NCI-H2171 (cell line): ENCODE results near the gene AKAP6.
"Not testable (repeated sequence)": the region's sequence is repeated elsewhere in the genome, so short reads cannot be mapped to it uniquely, and the experiment has no call there.

Experiments used
- DNase-seq: peaks from one replicate; lab custom pipeline; 2025; lab: John Stamatoyannopoulos, UW

AKAP6 gene

GRCh38 chr14:32583427-32583826 lies 254.3 kb downstream of the AKAP6 start:
- not testable (repeated sequence) for DNase-seq

GRCh38 chr14:32584079-32584478 lies 255.0 kb downstream of the AKAP6 start:
- no peak for DNase-seq

GRCh38 chr14:32587461-32587860 lies 258.4 kb downstream of the AKAP6 start:
- DNase-seq = no peak

GRCh38 chr14:32588448-32589320 lies 259.6 kb downstream of the AKAP6 start:
- DNase-seq = no peak

- DNase-seq = no peak
Measured at GRCh38 chr14:32590157-32590556, 261.1 kb downstream of the AKAP6 start.

- no peak for DNase-seq
Measured at GRCh38 chr14:32593290-32593942, 264.3 kb downstream of the AKAP6 start.

- DNase-seq = no peak
Measured at GRCh38 chr14:32594766-32595165, 265.7 kb downstream of the AKAP6 start.

GRCh38 chr14:32595497-32595896 lies 266.4 kb downstream of the AKAP6 start:
- DNase-seq = no peak

GRCh38 chr14:32596390-32596789 lies 267.3 kb downstream of the AKAP6 start:
- DNase-seq = no peak

GRCh38 chr14:32597771-32598170 lies 268.7 kb downstream of the AKAP6 start:
- no peak for DNase-seq

GRCh38 chr14:32601069-32601468 lies 272.0 kb downstream of the AKAP6 start:
- no peak for DNase-seq

GRCh38 chr14:32601906-32602305 lies 272.8 kb downstream of the AKAP6 start:
- no peak for DNase-seq

GRCh38 chr14:32602699-32603098 lies 273.6 kb downstream of the AKAP6 start:
- DNase-seq = no peak

GRCh38 chr14:32603992-32604565 lies 275.0 kb downstream of the AKAP6 start:
- DNase-seq = no peak

GRCh38 chr14:32606301-32606700 lies 277.2 kb downstream of the AKAP6 start:
- no peak for DNase-seq

GRCh38 chr14:32607399-32607798 lies 278.3 kb downstream of the AKAP6 start:
- no peak for DNase-seq

GRCh38 chr14:32608857-32609256 lies 279.8 kb downstream of the AKAP6 start:
- no peak for DNase-seq

- DNase-seq = no peak
Measured at GRCh38 chr14:32609388-32609787, 280.3 kb downstream of the AKAP6 start.

- DNase-seq = no peak
Measured at GRCh38 chr14:32611752-32612151, 282.7 kb downstream of the AKAP6 start.

GRCh38 chr14:32618991-32619390 lies 289.9 kb downstream of the AKAP6 start:
- DNase-seq = no peak

- no peak for DNase-seq
Measured at GRCh38 chr14:32620303-32620702, 291.2 kb downstream of the AKAP6 start.

- no peak for DNase-seq
Measured at GRCh38 chr14:32620724-32621123, 291.6 kb downstream of the AKAP6 start.

GRCh38 chr14:32621585-32621984 lies 292.5 kb downstream of the AKAP6 start:
- no peak for DNase-seq
